ENCODE results near the gene LATS1.
"Not testable (repeated sequence)": the region's sequence is repeated elsewhere in the genome, so short reads cannot be mapped to it uniquely, and the experiment has no call there.

LATS1 gene

GRCh38 chr6:149728499-149729234 is 10.8 kb upstream of the LATS1 start:
- DNase-seq (ENCODE audit: low spot score), result no peak

- no peak for DNase-seq (ENCODE audit: low spot score)
Observed at GRCh38 chr6:149727793-149728498, 10.0 kb upstream of the LATS1 start.

- DNase-seq (ENCODE audit: low spot score), result no peak
Observed at GRCh38 chr6:149725785-149726184, 7.9 kb upstream of the LATS1 start.

GRCh38 chr6:149723771-149724417 is 6.0 kb upstream of the LATS1 start:
- peak; percentile 81 for DNase-seq (ENCODE audit: low spot score)

GRCh38 chr6:149723262-149723661 is 5.4 kb upstream of the LATS1 start:
- DNase-seq (ENCODE audit: low spot score), result no peak

GRCh38 chr6:149719531-149719930 is 1.6 kb upstream of the LATS1 start:
- no peak for DNase-seq (ENCODE audit: low spot score)

GRCh38 chr6:149717255-149717587 is 680 bp downstream of the LATS1 start:
- no peak for DNase-seq (ENCODE audit: low spot score)

- DNase-seq (ENCODE audit: low spot score), result peak; percentile 62
Observed at GRCh38 chr6:149716181-149716963, 1.5 kb downstream of the LATS1 start.

- DNase-seq (ENCODE audit: low spot score), result no peak
Observed at GRCh38 chr6:149714442-149714841, 3.5 kb downstream of the LATS1 start.

- no peak for DNase-seq (ENCODE audit: low spot score)
Observed at GRCh38 chr6:149711711-149712110, 6.2 kb downstream of the LATS1 start.

- DNase-seq (ENCODE audit: low spot score), result no peak
Observed at GRCh38 chr6:149701714-149702113, 16.2 kb downstream of the LATS1 start.

GRCh38 chr6:149699150-149699549 is 18.8 kb downstream of the LATS1 start:
- no peak for DNase-seq (ENCODE audit: low spot score)

- DNase-seq (ENCODE audit: low spot score), result no peak
Observed at GRCh38 chr6:149698175-149698574, 19.7 kb downstream of the LATS1 start.

- DNase-seq (ENCODE audit: low spot score), result no peak
Observed at GRCh38 chr6:149696901-149697300, 21.0 kb downstream of the LATS1 start.

GRCh38 chr6:149694921-149695320 is 23.0 kb downstream of the LATS1 start:
- DNase-seq (ENCODE audit: low spot score), result no peak

- DNase-seq (ENCODE audit: low spot score), result no peak
Observed at GRCh38 chr6:149691201-149691600, 26.7 kb downstream of the LATS1 start.

GRCh38 chr6:149686230-149686629 is 31.7 kb downstream of the LATS1 start:
- no peak for DNase-seq (ENCODE audit: low spot score)

GRCh38 chr6:149683256-149683859 is 34.5 kb downstream of the LATS1 start:
- no peak for DNase-seq (ENCODE audit: low spot score)

GRCh38 chr6:149681845-149682244 is 36.1 kb downstream of the LATS1 start:
- DNase-seq (ENCODE audit: low spot score), result not testable (repeated sequence)

GRCh38 chr6:149681209-149681608 is 36.7 kb downstream of the LATS1 start:
- DNase-seq (ENCODE audit: low spot score), result no peak

GRCh38 chr6:149680503-149680902 is 37.4 kb downstream of the LATS1 start:
- no peak for DNase-seq (ENCODE audit: low spot score)

- DNase-seq (ENCODE audit: low spot score), result not testable (repeated sequence)
Observed at GRCh38 chr6:149672265-149672664, 45.6 kb downstream of the LATS1 start.
